ENCODE data around the gene SPIN2B.
"Not testable (repeated sequence)": the region's sequence is repeated elsewhere in the genome, so short reads cannot be mapped to it uniquely, and the experiment has no call there.

Gene SPIN2B

DNA sequence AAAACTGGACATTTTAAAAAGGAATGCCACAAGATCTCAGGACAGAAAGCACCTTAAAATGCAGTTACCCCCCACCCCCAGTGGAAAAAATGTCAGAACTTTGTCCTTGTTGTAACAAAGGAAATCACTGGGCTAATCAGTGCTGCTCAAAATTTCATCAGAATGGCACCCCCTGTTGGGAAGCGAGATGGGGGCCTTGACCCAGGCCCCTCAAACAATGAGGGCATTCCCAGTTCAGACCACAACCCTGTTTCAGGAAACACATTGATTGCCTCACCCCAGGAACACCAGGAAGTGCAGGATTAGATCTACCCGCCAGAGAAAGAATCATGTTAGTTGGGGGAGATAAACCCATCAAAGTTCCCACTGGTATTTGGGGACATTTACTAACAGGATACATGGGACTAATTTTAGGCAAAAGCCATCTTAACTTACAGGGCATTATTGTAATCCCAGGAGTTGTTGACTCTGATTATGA, 16.4 kb downstream of the SPIN2B start:
- H3K4me3 ChIP-seq (ENCODE audit: low read depth, low read length) = no peak overlapping the region
- TF ChIP-seq, protein P1, sequence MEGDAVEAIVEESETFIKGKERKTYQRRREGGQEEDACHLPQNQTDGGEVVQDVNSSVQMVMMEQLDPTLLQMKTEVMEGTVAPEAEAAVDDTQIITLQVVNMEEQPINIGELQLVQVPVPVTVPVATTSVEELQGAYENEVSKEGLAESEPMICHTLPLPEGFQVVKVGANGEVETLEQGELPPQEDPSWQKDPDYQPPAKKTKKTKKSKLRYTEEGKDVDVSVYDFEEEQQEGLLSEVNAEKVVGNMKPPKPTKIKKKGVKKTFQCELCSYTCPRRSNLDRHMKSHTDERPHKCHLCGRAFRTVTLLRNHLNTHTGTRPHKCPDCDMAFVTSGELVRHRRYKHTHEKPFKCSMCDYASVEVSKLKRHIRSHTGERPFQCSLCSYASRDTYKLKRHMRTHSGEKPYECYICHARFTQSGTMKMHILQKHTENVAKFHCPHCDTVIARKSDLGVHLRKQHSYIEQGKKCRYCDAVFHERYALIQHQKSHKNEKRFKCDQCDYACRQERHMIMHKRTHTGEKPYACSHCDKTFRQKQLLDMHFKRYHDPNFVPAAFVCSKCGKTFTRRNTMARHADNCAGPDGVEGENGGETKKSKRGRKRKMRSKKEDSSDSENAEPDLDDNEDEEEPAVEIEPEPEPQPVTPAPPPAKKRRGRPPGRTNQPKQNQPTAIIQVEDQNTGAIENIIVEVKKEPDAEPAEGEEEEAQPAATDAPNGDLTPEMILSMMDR (IDR thresholded peaks at IDR 0.05; ENCODE audit: low read depth, low read length, missing control alignments) = no peak

DNA sequence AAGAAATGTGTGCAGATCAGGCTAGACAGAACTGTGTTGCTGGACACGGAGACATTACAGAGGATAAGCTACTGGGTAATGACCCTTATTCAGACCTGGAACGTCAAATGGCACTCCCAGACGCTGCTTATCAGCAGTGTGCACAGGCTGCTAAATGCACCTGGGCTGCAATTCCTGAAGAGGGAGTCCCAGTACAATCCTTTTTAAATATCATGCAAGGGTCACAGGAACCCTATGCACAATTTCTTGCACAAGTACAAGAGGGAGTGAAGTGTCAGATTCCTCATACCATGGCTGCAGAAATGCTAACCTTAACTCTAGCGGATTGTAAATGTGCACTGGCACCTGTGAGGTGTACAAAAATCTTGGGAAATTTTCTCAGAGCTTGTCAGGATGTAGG, 16.9 kb downstream of the SPIN2B start:
- H3K4me3 ChIP-seq (ENCODE audit: low read depth, low read length) = no peak overlapping the region
- no peak for DNase-seq (ENCODE audit: low read depth)
- TF ChIP-seq, protein P1 (IDR thresholded peaks at IDR 0.05; ENCODE audit: low read depth, low read length, missing control alignments) = no peak

More for the DNA sequence above, 16.4 kb downstream of the SPIN2B start:
- no peak for DNase-seq (ENCODE audit: low read depth)

DNA sequence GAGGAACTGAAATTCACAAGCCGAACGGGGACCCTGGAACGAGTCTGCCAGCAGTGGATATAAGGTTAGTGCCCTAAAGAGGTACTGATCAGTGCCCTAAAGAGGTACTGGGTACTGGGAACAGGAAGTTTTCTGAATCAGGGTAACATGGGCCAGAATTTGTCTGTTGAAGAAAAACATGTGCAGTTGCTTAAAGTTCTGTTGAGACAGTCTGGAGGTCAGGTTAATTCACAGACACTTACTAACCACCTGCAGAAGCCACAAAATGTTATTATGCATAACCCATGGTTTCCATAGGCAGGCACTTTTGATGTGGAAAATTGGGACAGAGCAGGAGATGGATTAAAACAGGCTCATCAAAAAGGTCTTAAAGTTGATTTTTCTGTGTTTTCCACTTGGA, 17.9 kb downstream of the SPIN2B start:
- no peak for DNase-seq (ENCODE audit: low read depth)
- H3K4me3 ChIP-seq (ENCODE audit: low read depth, low read length) = no peak overlapping the region
- TF ChIP-seq, protein P1 (IDR thresholded peaks at IDR 0.05; ENCODE audit: low read depth, low read length, missing control alignments) = no peak

DNA sequence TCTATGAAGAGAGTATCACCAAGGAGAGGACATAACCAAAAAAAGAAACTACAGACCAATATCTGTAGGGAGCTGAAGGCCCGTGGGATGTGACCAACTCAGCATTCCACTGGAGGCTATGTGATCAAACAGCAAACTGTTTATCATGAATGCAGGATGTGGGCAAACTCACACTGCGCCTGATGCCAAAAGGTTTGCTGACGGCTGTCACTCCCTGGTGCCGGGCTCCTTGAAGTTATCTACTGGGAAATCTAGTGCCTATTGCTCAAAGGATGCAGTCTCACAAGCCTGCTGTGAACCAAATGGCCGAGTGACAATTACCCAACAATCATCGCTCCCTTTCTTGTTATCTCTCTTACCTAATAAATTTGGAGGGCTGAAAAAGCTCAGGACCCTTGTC, 18.4 kb downstream of the SPIN2B start:
- not testable (repeated sequence) for H3K4me3 ChIP-seq (ENCODE audit: low read depth, low read length); DNase-seq (ENCODE audit: low read depth)

DNA sequence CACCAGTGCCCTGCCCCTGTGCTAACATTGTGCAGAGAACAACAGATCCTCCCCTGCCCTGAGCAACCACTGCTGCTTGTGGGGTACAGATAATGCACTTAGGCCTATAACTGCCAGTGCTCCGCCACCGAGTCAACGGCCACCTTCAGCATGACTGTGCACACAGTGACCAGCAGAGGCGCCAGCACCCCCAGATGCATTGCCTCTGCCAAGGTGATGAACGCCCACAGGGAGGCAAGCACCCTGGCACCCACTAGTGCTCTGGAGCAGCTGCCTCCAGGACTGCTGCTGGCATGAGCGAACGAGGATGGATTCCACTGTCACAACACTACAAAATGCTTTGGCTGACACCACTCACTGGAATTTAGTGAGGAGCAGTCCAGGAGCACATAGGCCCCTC, 38.2 kb downstream of the SPIN2B start:
- TF ChIP-seq, protein P1 (IDR thresholded peaks at IDR 0.05; ENCODE audit: low read depth, low read length, missing control alignments) = no peak
- DNase-seq (ENCODE audit: low read depth) = no peak
- H3K4me3 ChIP-seq (ENCODE audit: low read depth, low read length) = no peak overlapping the region

DNA sequence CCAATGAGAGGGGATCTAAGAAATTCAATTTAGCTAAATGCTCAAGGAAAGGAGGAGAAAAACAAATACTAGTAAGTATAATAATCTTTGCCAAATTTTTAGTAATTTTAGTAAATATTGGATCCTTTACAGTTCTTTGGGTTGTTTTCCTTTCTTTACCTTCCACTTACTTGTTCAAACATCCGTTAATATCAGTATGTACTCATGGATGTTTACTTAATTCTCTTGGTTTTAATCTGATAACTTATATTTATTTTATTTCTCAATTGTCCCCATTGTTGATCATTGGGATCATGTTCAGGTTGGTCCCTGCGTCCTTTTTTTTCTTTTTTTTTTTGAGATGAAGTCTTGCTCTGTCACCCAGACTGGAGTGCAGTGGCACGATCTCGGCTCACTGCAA, 46.9 kb downstream of the SPIN2B start:
- TF ChIP-seq, protein P1 (IDR thresholded peaks at IDR 0.05; ENCODE audit: low read depth, low read length, missing control alignments) = no peak
- no peak overlapping the region for H3K4me3 ChIP-seq (ENCODE audit: low read depth, low read length)
- no peak for DNase-seq (ENCODE audit: low read depth)

DNA sequence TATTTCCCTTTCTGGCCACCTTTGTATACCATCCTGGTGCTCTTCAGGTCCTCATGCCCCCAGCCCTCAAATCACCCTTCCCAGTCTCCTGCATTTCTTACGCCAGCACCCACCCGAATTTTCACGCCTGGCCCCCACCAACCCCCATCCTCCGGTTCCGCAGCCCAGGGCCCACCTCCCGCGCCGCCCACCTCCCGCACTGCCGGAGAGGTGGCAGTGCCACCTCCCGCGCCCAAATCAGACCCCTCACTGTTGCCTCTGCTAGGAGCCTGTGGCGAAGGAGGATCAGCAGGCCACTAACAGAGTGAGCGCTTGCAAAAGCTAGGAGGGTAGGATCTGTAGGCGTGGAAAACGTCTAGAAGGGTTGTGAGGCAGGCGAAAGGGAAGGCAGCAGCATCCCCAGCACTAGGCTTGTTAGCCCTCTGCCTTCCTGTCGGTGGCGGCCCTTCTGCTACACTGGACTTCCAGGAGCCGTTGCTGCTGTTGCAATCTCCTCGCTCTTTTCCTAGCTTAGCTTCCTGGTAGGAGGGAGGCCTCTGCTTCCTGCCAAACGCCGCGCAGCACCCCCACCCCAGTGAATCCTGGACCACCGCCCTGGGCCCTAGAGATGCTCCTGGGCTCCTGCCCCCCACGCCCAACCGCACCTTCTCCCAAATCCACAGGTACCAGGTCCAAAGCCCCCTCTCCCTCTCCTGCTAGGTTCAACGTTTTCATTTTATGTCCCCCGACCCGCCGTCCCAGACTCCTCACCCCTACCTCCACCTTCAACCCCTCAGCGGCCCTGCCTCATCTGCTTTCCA, 51.0 kb downstream of the SPIN2B start:
- DNase-seq (ENCODE audit: low read depth) = no peak
- H3K4me3 ChIP-seq (ENCODE audit: low read depth, low read length) = no peak overlapping the region
- TF ChIP-seq, protein P1 (IDR thresholded peaks at IDR 0.05; ENCODE audit: low read depth, low read length, missing control alignments) = no peak

Measured in GM12864 (cell line).